ENCODE measurements around the gene DNA2.

DNA2 gene

DNA sequence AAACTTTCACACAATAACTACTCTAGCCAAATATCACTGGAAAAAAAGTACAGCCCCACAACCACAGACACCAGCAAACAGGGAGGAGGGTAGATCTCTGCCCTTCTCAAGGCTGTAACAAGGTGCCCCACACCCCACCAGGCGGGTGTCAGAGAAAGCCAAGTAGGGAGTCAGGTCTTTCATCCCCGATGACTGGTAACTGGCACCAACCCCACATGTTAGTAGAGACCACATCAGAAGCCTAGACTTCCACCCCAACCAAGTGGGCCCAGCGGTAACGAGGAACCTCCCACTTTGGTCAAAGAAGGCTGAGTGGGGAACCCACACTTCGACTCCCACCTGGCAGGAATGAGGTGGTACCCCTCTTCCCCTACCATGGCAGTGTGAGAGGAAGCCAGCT, 48.3 kb downstream of the DNA2 start:
- H3K36me3 ChIP-seq = peaks cover 93% of the 10 kb centered on the region
- peak overlapping the region; percentile 70 for H3K4me2 ChIP-seq
- TF ChIP-seq Cebpa-rat (IDR thresholded peaks at IDR 0.05) = no peak
- H3K27ac ChIP-seq = peak overlapping the region; percentile 54
- H3K4me3 ChIP-seq = no peak overlapping the region
- no peaks in the 10 kb centered on the region for H4K20me1 ChIP-seq
- H3K9me3 ChIP-seq = no peaks in the 10 kb centered on the region
- peaks cover 15% of the 10 kb centered on the region for H3K4me1 ChIP-seq
- no peaks in the 10 kb centered on the region for H3K27me3 ChIP-seq
- H3K9ac ChIP-seq = peak overlapping the region; percentile 27; the same call in 1 of the 2 replicates

DNA sequence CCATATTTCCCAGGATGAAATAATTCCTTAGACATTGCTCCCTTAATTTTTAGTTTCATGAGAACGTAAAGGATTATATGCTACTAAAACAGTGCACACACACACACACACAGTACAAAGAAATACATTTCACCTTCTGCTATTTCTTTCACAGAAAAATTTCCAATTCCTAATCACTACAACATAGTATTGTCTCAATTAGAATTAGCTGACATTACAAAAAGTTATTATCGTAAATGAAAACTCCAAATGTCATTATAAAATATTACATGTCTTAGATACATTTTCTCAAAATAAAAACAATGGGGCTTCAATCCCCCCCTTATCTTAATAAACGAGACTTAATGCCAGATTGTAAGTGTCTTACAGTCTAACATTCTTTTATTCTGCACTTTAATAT, 52.4 kb downstream of the DNA2 start:
- Histone ChIP-seq H3K9ac (no peak overlapping the region), H3K27ac (no peak overlapping the region), H4K20me1 (no peaks in the 10 kb centered on the region), H3K4me1 (peaks cover 15% of the 10 kb centered on the region), H3K27me3 (no peaks in the 10 kb centered on the region), H3K4me3 (no peak overlapping the region), H3K9me3 (no peaks in the 10 kb centered on the region), H3K36me3 (peaks cover 87% of the 10 kb centered on the region), H3K4me2 (no peak overlapping the region)
- TF ChIP-seq Cebpa-rat (IDR thresholded peaks at IDR 0.05) = no peak

DNA sequence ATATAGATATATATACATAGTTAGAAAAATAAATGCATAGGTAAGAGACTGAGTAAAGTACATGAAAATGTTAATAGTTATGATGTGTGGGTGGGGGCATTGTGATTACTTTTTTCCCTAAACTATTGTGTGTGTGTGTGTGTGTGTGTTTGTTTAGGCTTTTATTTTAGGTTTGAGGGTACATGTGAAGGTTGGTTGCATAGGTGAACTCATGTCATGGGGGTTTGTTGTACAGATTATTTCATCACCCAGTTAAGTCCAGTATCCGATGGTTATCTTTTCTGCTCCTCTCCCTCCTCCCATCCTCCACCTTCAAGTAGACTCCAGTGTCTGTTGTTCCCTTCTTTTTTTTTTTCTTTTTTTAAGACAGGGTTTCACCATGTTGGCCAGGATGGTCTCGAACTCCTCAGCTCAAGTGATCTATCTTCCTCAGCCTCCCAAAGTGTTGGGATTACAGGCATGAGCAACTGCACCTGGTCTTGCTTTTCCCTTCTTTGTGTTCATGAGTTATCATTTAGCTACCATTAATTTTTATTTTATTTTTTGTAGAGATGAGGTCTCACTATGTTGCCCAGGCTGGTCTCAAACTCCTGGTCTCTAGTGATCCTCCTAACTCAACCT, 62.8 kb downstream of the DNA2 start:
- H3K4me1 ChIP-seq = peaks cover 16% of the 10 kb centered on the region
- no peak overlapping the region for H3K9ac ChIP-seq
- no peaks in the 10 kb centered on the region for H3K27me3 ChIP-seq
- H3K4me3 ChIP-seq = no peak overlapping the region
- no peak for TF ChIP-seq Cebpa-rat (IDR thresholded peaks at IDR 0.05)
- peaks cover 14% of the 10 kb centered on the region; the same call in 1 of the 2 replicates for H3K36me3 ChIP-seq
- peaks cover 25% of the 10 kb centered on the region for H4K20me1 ChIP-seq
- no peak overlapping the region for H3K27ac ChIP-seq
- no peaks in the 10 kb centered on the region for H3K9me3 ChIP-seq
- no peak overlapping the region for H3K4me2 ChIP-seq

DNA sequence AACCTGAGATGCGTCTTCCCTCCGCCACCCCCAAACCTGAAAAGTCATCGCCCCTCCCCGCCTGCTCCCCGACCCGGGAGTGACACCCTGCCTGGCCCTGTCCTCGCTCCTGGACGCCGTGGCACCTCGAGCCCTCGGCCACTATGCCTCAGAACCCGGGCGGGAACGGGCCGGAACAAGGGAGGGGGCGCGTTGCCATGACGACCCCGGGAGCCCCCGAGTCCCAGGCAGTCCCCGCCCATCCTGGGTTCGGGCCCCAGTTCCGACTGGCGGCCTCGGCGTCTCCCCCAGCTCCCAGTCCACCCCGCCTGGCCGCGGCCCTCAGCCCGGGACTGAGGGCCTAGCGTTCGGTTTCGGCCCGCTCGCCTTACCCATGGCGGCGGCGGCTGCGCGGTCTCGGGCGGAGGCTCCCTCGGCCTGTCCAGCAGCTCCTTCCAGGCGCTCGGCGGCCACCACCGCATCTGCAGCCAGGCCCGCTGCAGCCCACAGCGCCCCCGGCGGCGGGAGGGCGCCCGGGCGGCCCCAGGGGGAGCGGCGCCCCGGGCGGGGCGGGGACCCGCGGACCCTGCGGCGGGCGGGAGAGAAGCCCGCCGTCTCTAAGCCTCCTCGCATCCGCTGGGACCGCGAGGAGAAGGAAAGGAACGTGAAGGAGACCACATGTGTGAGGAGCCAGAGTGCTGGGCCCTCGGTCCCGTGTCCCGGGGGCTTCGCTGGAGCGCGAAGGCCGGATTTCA, 64.8 kb downstream of the DNA2 start, which contains the start of gene RUFY2:
TSS of gene RUFY2 (minus strand) at position 463 of the 734 bp plus-strand sequence. CDS start at position 375, 88 bp downstream.
- Histone ChIP-seq H3K36me3 (no peaks in the 10 kb centered on the region), H4K20me1 (peaks cover 38% of the 10 kb centered on the region), H3K4me1 (peaks cover 16% of the 10 kb centered on the region), H3K9me3 (no peaks in the 10 kb centered on the region), H3K9ac (peak within 1 kb of the TSS; percentile 94), H3K4me2 (peak within 1 kb of the TSS; percentile 82), H3K27me3 (no peaks in the 10 kb centered on the region), H3K27ac (peak within 1 kb of the TSS; percentile 92), H3K4me3 (peak within 1 kb of the TSS; percentile 100)
- TF ChIP-seq Cebpa-rat (IDR thresholded peaks at IDR 0.05) = no peak

DNA sequence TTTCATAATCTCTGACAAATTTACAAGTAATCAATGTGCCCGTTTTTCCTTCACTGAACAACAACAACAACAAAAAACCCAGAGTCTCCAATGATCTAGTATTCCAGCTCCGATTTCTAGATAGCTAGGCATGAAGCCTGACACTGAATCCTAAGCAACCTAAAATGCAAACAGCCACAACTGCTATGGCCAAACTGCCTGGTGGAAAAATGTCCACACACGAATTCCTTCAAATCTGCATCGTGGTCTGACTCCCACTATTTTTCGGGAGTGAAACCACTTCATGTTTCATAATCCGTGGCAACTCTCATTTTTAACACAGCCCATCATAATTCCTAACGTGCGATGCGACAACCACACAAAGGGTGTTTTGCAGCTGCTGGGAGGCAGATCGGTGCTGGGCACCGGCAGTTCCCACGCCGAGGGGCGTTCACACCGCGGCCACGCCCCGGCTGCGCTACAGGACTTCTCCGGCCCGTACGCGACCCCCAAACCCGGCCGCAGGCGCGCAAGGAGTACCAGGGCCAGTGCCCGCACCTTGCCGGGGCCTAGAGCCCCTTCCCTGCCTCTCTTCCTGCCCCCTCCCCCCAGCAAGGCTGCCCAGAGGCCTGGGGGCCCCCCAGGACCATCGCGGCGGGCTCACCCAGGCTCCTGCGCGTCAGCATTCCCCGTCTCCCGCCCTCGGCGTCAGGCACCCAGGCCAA, 65.5 kb downstream of the DNA2 start:
- peak overlapping the region; percentile 82 for H3K4me2 ChIP-seq
- H3K27me3 ChIP-seq = no peaks in the 10 kb centered on the region
- peaks cover 16% of the 10 kb centered on the region for H3K4me1 ChIP-seq
- peaks cover 4% of the 10 kb centered on the region for H3K36me3 ChIP-seq
- H3K9ac ChIP-seq = peak overlapping the region; percentile 94
- peak overlapping the region; percentile 92 for H3K27ac ChIP-seq
- peak overlapping the region; percentile 100 for H3K4me3 ChIP-seq
- no peak for TF ChIP-seq Cebpa-rat (IDR thresholded peaks at IDR 0.05)
- peaks cover 38% of the 10 kb centered on the region for H4K20me1 ChIP-seq
- H3K9me3 ChIP-seq = no peaks in the 10 kb centered on the region

DNA sequence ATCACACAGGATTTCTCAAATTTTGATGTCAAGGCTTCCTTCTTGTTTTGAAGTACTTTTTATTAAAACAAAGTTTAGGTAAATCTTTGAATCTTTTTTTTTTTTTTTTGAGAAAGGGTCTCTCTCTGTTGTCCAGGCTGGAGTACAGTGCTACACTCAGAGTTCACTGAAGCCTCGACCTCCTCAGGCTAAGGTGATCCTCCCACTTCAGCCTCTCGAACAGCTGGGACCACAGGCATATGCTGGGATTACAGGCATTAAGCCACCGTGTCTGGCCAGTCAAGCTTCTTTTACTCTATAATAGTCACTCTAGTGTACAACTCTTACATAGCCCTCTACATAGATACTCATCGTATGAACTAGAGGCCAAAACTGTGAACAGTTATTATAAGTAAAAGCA, 68.1 kb downstream of the DNA2 start:
- H4K20me1 ChIP-seq = peaks cover 42% of the 10 kb centered on the region
- peaks cover 16% of the 10 kb centered on the region for H3K4me1 ChIP-seq
- peaks cover 27% of the 10 kb centered on the region for H3K36me3 ChIP-seq
- H3K4me2 ChIP-seq = no peak overlapping the region
- no peak overlapping the region for H3K9ac ChIP-seq
- H3K4me3 ChIP-seq = no peak overlapping the region
- H3K27me3 ChIP-seq = no peaks in the 10 kb centered on the region
- H3K27ac ChIP-seq = no peak overlapping the region
- no peak for TF ChIP-seq Cebpa-rat (IDR thresholded peaks at IDR 0.05)
- H3K9me3 ChIP-seq = no peaks in the 10 kb centered on the region

DNA sequence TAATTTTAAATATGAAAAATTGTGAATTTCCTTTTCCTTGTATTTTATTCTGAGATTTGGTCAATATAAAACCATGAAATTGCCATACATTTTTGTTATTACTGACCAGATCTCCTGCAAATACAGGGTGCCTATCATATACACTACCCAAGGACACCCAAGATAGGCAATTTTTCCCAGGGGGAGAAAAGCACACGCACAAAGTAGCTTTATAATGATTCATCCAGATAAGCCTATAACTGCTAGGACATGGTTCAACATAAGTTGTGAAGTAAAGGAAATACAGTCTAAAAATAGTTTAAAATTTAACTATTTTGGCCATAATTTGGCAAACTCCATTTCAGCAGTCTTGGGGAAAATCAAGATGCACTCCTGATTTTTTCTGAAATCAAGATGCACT, 69.5 kb downstream of the DNA2 start:
- peaks cover 42% of the 10 kb centered on the region for H4K20me1 ChIP-seq
- H3K4me2 ChIP-seq = no peak overlapping the region
- H3K27ac ChIP-seq = no peak overlapping the region
- H3K4me3 ChIP-seq = no peak overlapping the region
- no peaks in the 10 kb centered on the region for H3K9me3 ChIP-seq
- H3K4me1 ChIP-seq = peaks cover 16% of the 10 kb centered on the region
- H3K36me3 ChIP-seq = peaks cover 39% of the 10 kb centered on the region
- no peak overlapping the region for H3K9ac ChIP-seq
- no peak for TF ChIP-seq Cebpa-rat (IDR thresholded peaks at IDR 0.05)
- H3K27me3 ChIP-seq = no peaks in the 10 kb centered on the region

DNA sequence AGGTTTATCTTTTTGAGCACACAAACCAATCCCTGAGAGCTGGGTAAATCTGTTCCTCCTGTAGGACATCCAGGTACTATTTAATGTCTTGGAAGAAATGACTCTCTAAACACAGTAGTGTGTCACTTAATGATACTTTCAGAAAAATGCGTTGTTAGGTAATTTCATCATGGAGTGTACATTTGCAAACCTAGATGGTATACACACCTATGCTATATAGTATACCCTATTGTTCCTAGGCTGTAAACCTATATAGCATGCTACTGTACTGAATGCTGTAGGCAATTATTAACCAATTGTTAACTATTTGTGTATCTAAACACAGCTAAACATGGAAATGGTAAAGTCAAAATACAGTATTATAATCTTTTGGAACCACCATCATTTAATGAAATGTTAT, 74.8 kb downstream of the DNA2 start:
- Histone ChIP-seq H3K9ac (no peak overlapping the region), H3K4me3 (no peak overlapping the region), H3K27me3 (no peaks in the 10 kb centered on the region), H3K27ac (no peak overlapping the region), H3K4me1 (no peaks in the 10 kb centered on the region), H3K36me3 (peaks cover 77% of the 10 kb centered on the region), H3K4me2 (no peak overlapping the region), H4K20me1 (0 out of 2 replicates have a peak, but pooled peaks cover 4% of the 10 kb centered on the region), H3K9me3 (no peaks in the 10 kb centered on the region)
- TF ChIP-seq Cebpa-rat (IDR thresholded peaks at IDR 0.05) = no peak

DNA sequence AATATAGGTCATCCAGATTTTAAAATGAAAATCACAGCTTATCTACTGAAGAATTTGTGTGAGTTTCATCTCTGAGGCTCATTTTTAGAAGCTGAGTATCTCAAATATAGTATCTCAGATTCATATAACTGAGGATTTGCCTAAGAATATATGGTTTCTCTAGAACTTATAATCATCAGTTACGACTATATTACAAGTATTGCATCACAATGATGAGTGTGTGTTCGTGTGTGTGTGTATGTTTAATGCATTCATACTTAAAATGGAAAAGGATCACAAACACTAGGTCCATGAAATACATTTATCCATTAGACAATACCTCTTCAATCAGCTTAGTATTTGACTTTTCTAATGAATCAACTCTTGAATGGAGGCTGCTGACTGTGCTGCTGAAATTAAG, 86.0 kb downstream of the DNA2 start:
- Histone ChIP-seq H3K27ac (no peak overlapping the region), H3K4me3 (no peak overlapping the region), H4K20me1 (no peaks in the 10 kb centered on the region), H3K4me1 (no peaks in the 10 kb centered on the region), H3K9ac (no peak overlapping the region), H3K27me3 (no peaks in the 10 kb centered on the region), H3K9me3 (no peaks in the 10 kb centered on the region), H3K4me2 (no peak overlapping the region), H3K36me3 (peaks cover 85% of the 10 kb centered on the region)
- TF ChIP-seq Cebpa-rat (IDR thresholded peaks at IDR 0.05) = peak; percentile 19; the same call in 1 of the 2 replicates

DNA sequence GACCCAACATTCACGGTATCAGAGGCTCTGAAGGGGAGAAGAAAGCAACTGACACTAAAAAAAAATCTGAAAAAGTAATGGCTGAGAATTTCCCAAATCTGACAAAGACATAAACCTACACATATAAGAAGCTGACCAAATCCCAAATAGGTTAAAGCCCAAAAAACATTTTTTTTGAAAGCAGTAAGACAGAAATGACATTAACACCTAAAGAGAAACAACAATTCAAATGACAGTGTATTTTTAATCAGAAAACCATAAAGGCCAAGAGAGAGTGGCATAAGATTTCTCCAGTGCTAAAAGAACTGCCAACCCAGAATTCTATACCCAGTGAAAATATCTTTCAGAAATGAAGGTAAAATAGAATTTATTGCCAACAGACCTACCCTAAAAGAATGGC, 100.2 kb downstream of the DNA2 start:
- Histone ChIP-seq H3K4me1 (no peaks in the 10 kb centered on the region), H4K20me1 (no peaks in the 10 kb centered on the region), H3K4me2 (no peak overlapping the region), H3K27me3 (no peaks in the 10 kb centered on the region), H3K9ac (no peak overlapping the region), H3K27ac (no peak overlapping the region), H3K9me3 (peaks cover 36% of the 10 kb centered on the region), H3K4me3 (no peak overlapping the region), H3K36me3 (peaks cover 77% of the 10 kb centered on the region)
- no peak for TF ChIP-seq Cebpa-rat (IDR thresholded peaks at IDR 0.05)

All from BLaER1 (cell line).